Ascending aorta (tissue), 2 donors: ENCODE results near the gene ANKRD35. TPM values are rescaled to one million over a fixed set of nuclear protein-coding genes. Genes with fewer than 3 reads are reported as not detected.

Source experiments
- DNase-seq, 2 donors: peaks; one replicate each; pipeline ENCODE4 v3.0.0-alpha.2; 2019; ENCODE audit warnings: low spot score in 2 of 2
- H3K27ac ChIP-seq, 2 donors: fragments of 200-600 bp; sonication (generic); one replicate each; pipeline ENCODE4 v1.5.1; 2016 to 2017; ENCODE audit warnings: mild to moderate bottlenecking in 1 of 2
- H3K27me3 ChIP-seq: fragments of 200-600 bp; sonication (generic); one replicate; pipeline ENCODE4 v1.5.1; 2017
- H3K36me3 ChIP-seq, 2 donors: fragments of 200-600 bp; sonication (generic); one replicate each; pipeline ENCODE4 v1.5.1; 2016
- H3K4me1 ChIP-seq, 2 donors: fragments of 200-600 bp; sonication (generic); one replicate each; pipeline ENCODE4 v1.5.1; 2016 to 2017; ENCODE audit warnings: mild to moderate bottlenecking in 1 of 2
- H3K4me3 ChIP-seq, 2 donors: fragments of 200-600 bp; sonication (generic); one replicate each; pipeline ENCODE4 v1.5.1; 2016 to 2017; ENCODE audit warnings: mild to moderate bottlenecking in 1 of 2
- H3K9me3 ChIP-seq, 2 donors: fragments of 200-600 bp; sonication (generic); one replicate each; pipeline ENCODE4 v1.5.1; 2016
- CTCF ChIP-seq, 3 experiments: fragments of 200-600 bp in 2 of 3; fragments of 450-650 bp in 1 of 3; sonication (generic) in 2 of 3; IDR thresholded peaks; one replicate each; pipeline ENCODE4 v1.5.1; 2016 to 2019; ENCODE audit warnings: antibody characterized with exemption in 3 of 3, mild to moderate bottlenecking in 1 of 3, moderate library complexity in 1 of 3
- intact Hi-C: fragments of 100-400 bp; cut with DNase I; formaldehyde crosslinking; loops from one replicate; pipeline ENCODE4 v1.15.1; 2023
- total RNA-seq: library from RNA; depleted of rRNA; stranded (reverse); fragments of >200 nt; gene quantifications from one replicate; pipeline ENCODE4 v1.1.0, GENCODE V29; 2016

ANKRD35 gene
- total RNA-seq, 1 donor from 2014 or later: 19.9 TPM

- intact Hi-C loops: no loop called here
- TF ChIP-seq CTCF (IDR thresholded peaks at IDR 0.05): no peak
- H3K36me3 ChIP-seq: peaks cover 84 to 99% of the 10 kb centered on the region in 2 donors
- peak overlapping the region in 1 of 2 donors; percentile 23 for H3K27ac ChIP-seq
- H3K27me3 ChIP-seq: no peaks in the 10 kb centered on the region
- no peaks in the 10 kb centered on the region for H3K4me1 ChIP-seq
- no peaks in the 10 kb centered on the region for H3K9me3 ChIP-seq
- peak in 1 of 2 donors; percentile 54 for DNase-seq
- no peak overlapping the region for H3K4me3 ChIP-seq
These were observed 15.8 kb upstream of the ANKRD35 start for GRCh38 chr1:145901312-145902021.

GRCh38 chr1:145898756-145899155 is 13.1 kb upstream of the ANKRD35 start:
- peaks cover 81 to 92% of the 10 kb centered on the region in 2 donors for H3K36me3 ChIP-seq
- no peak overlapping the region for H3K27ac ChIP-seq
- intact Hi-C loops: no loop called here
- H3K27me3 ChIP-seq: no peaks in the 10 kb centered on the region
- DNase-seq: no peak
- no peak overlapping the region for H3K4me3 ChIP-seq
- no peaks in the 10 kb centered on the region for H3K9me3 ChIP-seq
- no peak for TF ChIP-seq CTCF (IDR thresholded peaks at IDR 0.05)
- H3K4me1 ChIP-seq: no peaks in the 10 kb centered on the region

GRCh38 chr1:145897969-145898368 is 12.3 kb upstream of the ANKRD35 start:
- no peak for DNase-seq
- Histone ChIP-seq H3K36me3 (peaks cover 73 to 91% of the 10 kb centered on the region in 2 donors), H3K4me1 (peaks cover 0 to 5% of the 10 kb centered on the region in 2 donors), H3K27me3 (no peaks in the 10 kb centered on the region), H3K4me3 (no peak overlapping the region), H3K27ac (peak overlapping the region in 1 of 2 donors; percentile 48), H3K9me3 (no peaks in the 10 kb centered on the region)
- no peak for TF ChIP-seq CTCF (IDR thresholded peaks at IDR 0.05)
- intact Hi-C loops: no loop called here

- Histone ChIP-seq H3K27me3 (no peaks in the 10 kb centered on the region), H3K27ac (peak overlapping the region; percentile 36 to 42), H3K9me3 (no peaks in the 10 kb centered on the region), H3K36me3 (peaks cover 51 to 66% of the 10 kb centered on the region in 2 donors), H3K4me1 (peaks cover 14 to 26% of the 10 kb centered on the region in 2 donors), H3K4me3 (no peak overlapping the region)
- DNase-seq: no peak
- intact Hi-C loops: no loop called here
- TF ChIP-seq CTCF (IDR thresholded peaks at IDR 0.05): no peak
These were observed 9.8 kb upstream of the ANKRD35 start for GRCh38 chr1:145895471-145895870.

- no peaks in the 10 kb centered on the region for H3K9me3 ChIP-seq
- TF ChIP-seq CTCF (IDR thresholded peaks at IDR 0.05): no peak
- peaks cover 14 to 36% of the 10 kb centered on the region in 2 donors for H3K4me1 ChIP-seq
- intact Hi-C loops: loop anchor here (2.0 to 5.0 kb wide), 3 partner anchors 63 to 119 kb away; no protein-coding TSS in a partner anchor
- no peaks in the 10 kb centered on the region for H3K27me3 ChIP-seq
- peak overlapping the region; percentile 92 to 98 for H3K27ac ChIP-seq
- no peak overlapping the region for H3K4me3 ChIP-seq
- no peak for DNase-seq
- peaks cover 33 to 53% of the 10 kb centered on the region in 2 donors for H3K36me3 ChIP-seq
These were observed 7.8 kb upstream of the ANKRD35 start for GRCh38 chr1:145893306-145894055.
